HuH-7 (cell line): ENCODE measurements around the gene DBF4B.
A peak's percentile ranks its signal among the peaks of the same experiment; 100 is the strongest.

Source experiments
- DNase-seq: peaks from one replicate; pipeline ENCODE4 v3.0.0; 2011; ENCODE audit warnings: low spot score

Gene DBF4B

DNA sequence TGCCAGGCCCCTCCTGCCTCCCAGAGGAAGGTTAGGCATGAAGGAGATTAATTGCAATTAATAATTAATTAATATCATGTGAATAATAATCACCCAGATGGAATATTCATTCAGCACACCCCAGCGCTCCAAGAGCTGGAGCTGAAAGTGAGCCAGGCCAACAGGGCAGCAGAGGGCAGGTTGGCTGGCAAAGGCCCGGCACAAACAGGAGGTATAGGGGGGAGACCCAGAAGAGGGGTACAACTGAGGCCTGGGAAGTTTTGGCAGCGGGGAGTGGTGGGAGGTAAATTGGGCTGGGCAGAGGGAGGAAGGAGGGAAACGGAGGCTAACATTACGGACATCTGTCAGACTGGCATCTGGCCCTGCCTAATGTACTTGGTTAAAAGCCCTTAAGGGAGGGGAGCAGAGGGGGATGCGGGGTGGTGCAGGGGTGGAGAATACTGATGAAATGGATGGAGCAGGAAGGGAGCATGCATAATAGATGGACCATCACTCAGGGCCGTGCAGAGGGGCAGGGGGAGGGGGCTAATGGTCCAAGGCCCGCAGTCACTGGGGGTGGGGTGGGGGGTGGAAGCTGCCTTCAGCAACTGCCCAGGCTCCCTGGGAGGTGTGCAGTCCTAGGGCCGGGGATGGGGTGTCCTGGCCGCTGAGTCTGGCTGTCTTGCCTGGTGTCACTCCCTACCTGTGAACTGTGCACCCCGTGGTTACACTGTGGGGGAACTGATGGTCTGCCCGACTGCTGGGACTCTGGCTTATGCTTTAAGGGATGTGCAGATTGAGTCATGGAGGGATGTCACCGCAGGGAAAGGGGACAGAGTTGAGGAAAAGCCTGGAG, 52.2 kb downstream of the DBF4B start:
- DNase-seq, result no peak

DNA sequence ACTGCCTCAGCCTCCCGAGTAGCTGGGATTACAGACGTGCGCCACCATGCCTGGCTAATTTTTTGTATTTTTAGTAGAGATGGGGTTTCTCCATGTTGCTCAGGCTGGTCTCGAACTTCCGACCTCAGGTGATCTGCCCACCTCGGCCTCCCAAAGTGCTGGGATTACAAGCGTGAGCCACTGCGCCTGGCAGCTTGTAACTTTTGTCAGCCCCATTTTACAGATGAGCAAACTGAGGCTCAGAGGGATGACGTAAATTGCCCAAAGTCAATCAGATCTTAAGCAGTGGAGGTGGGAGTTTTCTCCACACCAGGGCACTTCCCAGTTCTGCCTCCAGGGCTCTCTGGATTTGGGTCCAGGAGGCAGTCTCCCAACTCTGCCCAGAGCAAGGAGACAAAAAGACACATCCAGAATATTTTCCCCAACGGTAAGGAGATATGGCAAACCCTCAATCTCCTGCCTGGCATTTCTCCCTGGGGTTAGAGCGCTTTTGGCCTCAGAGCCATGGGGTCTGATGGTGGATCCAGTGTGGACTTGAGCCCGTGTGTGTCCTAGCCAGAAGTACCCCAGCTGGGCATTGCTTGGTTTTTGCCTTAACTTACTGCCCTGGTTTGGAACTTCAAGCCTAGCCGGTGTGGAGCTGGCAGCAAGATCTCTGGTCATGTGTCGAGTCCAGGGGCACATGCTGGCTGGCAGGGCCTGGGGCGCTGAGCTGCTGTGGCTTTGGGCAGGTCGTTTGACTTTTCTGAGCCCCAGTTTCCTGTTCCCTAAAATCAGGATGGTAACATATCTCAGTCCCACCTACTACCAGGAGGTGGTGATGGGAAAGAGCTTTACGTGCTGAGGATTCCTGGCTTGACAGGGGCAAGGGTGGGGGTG, 53.7 kb downstream of the DBF4B start:
- no peak for DNase-seq

DNA sequence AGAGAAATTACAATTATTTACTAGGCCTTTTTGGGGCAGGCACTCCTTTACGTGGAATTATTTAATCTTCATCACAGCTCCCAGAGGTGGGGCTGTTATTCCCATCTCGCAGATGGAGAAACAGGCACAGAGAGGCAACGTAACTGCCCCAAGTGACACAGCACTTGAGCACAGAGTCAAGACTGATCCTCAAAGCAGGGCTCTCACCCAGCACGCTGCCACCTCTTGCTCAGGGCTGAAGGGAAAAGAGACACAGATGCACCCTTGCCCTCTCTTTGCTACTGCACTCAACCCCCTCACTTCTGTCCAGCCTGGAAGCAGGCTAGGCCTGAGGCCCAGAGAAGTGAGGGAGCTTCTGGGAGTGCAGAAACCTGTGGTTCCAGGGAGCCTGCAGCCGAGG, 54.7 kb downstream of the DBF4B start:
- DNase-seq, result no peak

DNA sequence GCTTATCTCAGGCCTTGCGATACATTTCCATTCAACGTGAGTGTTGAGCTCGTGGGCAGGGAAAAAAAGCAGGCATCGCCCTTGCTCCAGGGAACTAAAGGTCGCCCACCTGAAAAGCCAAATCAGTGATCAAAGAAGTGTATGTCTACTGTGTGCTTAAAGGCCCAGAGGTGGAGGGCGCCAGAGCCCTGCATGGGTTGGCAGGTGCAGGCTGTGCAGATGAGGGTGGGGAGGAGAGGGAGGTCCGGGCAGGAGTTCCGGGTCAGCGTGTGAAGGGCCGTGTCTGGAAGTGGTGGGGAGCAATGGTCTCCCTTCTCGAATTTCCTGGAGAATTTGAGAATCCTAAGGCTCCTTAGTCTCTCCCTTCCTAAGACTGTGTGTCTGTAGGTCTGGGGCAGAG, 57.5 kb downstream of the DBF4B start:
- no peak for DNase-seq

DNA sequence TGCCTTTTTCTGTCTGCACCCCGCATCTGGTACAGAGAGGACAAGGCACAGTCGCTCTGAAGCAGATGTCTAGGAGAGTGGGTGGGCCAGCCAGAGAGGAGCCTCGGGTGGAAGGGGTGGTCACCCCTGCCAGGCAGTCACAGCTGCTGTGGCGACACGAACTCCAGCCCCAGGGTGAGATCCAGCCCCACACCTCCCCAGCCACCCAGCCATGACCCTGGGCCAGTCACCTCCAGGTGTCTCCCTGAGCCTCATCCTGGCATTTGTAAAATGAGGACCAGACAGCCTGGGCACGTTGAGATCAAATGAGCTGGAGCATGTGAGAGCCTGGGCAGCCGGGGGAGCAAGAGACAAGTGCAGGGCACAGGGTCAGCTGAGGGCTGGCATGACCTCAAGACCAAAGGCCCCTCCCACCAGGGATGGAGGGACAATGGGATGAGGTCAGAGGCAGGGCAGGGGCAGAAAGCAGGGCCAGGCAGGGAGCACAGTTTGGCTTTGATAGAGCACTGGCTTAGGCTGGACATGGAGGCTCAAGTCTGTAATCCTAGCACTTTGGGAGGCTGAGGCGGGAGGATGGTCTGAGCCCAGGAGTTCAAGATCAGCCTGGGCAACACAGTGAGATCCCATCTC, 58.1 kb downstream of the DBF4B start:
- no peak for DNase-seq

DNA sequence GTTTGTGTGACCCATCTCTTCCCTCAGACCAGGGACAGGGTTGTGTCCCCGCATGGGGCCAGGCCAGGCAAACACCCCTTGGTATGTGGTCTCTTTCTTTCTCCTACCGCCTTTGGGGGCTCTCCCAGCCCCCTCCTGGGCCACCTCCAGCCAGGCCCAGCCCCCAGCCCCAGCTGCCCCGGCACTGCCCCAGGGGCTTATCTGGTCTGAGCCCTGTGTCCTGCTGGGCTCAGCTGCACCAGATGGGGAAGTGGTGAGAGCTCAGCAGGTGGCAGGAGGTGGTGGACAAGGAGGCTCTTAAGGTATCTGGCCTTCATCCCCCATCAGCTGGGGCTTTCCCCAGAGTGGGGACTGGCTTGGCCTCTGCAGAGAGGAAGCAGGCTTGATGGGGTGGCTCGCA, 59.0 kb downstream of the DBF4B start:
- no peak for DNase-seq

DNA sequence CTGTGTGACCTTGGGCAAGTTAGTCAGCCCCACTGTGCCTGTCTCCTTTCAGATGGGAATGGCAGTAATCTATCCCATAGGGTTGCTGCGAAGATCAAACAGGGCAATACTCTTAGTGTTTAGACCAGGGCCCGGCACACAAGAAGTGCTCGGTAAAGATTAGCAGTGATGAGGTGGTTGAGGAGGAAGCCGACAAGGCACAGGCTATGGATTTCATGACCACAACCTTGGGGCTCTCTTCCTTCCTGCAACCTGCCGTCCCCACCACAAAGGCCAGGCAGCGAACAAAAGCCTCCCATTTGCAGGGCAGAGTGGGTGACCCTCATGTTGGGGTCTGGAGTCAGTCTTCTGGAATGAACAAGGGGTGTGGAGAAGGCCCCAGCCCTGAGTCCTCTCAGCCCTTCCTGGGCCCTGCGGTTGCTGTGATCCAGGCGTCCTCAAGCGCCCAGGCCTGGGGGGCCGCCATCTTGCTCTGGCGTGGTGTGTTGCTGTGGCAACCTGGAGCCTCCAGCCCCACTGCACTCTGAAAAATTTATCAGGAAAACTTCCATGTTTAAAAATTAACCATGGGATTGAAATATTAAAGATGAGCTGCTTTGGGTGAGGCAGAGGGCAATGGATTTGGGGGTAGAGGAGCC, 60.2 kb downstream of the DBF4B start:
- no peak for DNase-seq

DNA sequence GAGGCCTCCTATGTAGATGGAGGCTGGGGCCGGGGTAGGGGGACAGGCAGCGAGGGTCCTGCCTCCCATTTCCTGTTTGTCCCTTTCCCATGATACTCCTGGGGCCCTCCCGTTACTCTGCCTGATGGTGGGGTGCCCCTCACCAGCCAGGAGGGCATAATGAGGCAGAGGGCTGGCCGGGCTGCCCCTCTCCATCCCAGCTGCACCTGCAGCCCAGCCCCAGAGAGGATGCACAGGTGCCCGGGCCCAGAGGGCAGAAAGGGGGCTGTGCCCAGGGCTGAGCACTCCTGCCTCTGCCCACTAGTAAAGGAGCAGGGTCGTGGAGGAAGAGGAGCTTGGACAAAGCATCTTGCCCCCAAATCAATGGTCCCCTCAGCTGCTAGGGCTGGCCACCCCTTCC, 60.8 kb downstream of the DBF4B start:
- DNase-seq, result no peak

DNA sequence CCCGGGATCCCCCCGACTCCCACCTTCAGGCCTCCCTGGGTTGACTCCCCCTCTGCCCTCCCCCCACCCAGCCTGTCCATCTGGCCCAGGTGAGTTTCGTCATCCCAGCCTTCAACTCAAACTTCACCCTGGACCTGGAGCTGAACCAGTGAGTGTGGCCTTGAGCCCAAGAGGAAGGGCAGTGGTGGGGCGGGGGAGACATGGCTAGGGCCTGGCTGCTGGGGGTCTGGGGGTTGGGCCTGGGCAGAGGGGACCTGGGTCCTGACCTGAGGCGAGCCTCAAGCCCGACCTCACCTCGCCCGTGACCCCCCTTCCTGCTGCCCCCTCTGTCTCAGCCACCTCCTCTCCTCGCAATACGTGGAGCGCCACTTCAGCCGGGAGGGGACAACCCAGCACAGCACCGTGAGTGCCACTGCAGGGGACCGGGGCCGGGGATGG, 61.2 kb downstream of the DBF4B start:
- no peak for DNase-seq

DNA sequence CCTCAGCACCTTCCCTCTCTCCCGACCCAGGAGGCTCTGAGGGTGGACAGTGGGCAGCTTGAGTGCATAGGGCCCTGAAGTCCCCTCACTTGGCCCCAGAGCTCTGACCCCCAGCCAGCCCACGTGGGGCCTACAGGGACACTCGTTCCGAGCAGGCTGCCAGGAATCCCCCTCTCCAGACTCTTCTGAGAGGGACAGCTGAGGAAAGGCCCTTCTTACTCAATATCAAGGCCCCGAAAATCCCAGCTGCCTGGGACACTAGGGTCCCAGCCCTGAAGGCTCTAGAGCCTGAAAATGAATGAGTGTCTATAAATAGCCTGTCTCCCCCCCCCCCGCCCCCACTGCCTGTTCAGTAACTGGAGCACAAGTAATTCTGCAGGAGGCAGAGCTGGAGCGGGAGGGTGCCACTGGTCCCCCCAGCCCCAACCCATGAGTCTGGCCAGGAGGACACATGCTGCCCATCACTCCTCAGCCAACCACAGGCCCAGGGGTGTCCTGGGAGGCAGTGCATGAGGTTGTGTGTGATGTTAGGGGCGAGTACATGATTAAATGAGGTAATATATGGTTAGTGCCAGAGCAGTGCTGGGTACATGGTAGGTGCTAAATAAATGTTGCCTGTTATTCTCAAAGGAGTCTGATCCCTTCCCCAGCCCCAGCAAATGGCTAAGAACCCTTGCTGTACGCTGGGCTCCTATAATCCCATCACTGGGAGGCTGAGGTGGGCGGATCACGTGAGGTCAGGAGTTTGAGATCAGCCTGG, 61.9 kb downstream of the DBF4B start:
- DNase-seq, result no peak

DNA sequence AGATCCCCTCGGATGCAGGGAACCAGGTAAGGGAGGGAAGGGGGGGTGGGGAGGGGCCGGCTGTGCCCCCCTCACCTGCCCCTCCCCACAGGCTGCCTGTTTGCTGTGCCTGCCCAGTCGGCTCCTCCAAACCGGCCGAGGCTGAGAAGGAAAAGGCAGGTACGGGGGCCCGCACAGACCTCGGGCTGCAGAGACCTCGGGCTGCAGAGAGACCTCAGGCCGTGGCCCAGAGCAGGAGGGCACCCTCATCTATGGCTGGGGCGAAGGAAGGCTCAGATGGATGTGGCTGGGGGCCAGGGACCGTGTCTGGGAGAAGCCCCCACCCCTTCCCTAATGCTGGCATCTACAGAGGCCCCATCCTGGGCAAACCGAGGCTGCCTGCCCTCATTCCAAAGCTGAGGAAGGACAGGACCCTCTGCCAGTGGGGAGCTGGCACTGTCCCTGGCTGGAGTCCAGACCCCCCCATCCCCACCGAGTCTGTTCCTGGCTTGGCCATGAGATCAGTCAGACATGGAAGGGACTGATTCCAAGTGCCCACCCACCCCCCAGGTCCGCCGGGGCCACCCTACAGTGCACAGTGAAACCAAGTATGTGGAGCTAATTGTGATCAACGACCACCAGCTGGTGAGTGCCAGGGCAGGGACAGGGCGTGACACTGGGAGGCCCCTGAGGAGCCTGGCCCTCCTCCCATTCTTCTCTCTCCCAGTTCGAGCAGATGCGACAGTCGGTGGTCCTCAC, 64.0 kb downstream of the DBF4B start:
- DNase-seq, result no peak

DNA sequence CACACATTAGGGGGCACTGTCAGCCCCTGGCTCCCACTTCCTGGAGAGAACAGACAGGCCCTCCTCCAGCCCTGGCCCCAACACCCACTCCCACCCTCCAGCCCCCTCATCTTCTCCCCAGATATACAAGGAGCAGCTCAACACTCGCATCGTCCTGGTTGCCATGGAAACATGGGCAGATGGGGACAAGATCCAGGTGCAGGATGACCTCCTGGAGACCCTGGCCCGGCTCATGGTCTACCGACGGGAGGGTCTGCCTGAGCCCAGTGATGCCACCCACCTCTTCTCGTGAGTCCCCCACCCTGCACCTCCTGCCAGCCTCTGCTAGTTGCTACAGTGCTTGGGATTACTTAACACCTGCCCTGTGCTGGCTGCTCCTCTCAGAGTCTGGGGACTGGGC, 64.7 kb downstream of the DBF4B start:
- no peak for DNase-seq

DNA sequence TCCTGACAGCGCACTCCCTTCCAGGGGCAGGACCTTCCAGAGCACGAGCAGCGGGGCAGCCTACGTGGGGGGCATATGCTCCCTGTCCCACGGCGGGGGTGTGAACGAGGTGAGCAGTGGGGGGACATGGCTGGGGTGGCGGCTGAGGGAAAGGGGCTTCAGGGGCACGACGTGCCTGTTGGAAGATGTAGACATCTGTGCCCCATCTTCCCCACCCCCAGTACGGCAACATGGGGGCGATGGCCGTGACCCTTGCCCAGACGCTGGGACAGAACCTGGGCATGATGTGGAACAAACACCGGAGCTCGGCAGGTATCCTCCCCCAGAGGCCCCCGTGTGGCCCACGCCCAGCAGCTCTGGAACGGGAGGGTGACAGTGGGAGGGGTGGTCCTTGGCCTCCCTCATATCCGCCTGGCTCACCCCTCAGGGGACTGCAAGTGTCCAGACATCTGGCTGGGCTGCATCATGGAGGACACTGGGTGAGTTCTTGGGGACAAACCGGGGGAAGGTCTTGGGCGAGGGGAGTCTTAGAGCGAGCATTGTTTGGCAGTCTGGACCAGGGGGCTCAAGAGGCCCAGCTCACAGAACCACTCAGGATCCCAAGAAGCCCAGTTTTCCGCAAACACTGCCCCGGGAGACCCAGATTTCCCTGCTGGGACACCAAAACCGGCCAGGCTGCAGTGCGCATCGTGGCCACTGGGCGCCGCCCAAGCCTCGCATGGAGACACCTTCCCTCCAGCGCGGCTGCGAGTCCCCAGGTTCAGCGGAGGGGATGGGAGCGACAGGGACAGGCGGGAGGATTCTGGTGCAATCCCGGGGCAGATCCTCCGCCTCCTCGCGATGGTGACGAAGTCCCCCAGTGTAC, 66.0 kb downstream of the DBF4B start:
- DNase-seq, result peak; percentile 99

DNA sequence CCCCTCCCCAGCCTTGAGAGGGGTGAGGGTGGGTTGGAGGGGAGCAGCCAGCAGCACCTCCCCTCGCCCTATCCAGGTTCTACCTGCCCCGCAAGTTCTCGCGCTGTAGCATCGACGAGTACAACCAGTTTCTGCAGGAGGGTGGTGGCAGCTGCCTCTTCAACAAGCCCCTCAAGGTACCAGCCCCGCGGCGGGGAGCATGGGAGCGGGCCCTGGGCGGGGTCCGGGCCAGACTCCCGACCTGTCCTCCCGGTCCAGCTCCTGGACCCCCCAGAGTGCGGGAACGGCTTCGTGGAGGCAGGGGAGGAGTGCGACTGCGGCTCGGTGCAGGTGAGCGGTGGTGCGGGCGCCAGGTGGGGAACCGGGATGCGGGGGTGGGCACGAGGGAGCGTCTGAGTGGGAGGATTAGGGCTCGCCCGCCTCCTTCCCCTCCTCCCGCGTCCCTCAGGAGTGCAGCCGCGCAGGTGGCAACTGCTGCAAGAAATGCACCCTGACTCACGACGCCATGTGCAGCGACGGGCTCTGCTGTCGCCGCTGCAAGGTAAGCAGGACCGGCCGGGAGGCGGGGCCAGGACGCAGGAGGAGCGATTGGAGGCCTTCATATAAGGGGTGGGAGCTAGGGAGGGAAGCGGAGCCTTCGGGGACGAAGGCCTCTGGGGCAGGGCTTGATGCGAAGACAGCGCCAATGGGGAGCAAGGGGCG, 66.8 kb downstream of the DBF4B start:
- DNase-seq, result peak; percentile 100

DNA sequence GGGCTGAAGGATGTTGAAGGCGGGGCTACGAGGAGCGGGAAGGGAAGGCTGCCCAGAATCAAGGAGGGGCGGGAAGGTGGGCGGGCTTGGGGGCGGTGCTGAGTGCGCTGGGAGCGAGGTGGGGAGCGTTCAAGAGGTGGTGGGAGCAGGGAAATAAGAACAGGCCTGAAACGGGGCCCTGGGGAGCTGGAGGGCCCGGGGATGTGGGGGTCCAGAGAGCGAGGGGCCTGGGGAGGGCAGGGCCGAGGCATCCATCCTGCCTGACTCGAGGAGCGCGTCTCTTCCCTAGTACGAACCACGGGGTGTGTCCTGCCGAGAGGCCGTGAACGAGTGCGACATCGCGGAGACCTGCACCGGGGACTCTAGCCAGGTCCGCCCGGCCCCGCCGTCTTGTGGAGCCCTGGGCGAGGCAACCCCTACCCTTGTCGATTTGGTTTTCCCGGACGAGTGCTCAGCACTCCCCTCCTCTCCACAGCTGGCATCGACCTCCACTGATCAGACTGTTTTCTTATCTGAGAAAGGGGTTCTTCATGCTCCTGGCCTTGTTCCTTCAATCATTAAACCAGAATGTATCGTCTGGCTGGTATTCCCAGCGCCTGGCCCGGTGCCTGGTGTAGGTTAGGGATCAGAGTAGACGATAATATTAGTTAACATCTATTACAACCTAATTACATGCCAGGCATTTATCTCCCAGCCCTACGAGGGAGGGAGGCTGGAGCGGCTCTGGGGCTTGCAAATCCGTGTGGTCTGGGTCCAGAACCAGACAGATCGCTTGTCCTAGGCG, 67.6 kb downstream of the DBF4B start:
- DNase-seq, result peak; percentile 80

DNA sequence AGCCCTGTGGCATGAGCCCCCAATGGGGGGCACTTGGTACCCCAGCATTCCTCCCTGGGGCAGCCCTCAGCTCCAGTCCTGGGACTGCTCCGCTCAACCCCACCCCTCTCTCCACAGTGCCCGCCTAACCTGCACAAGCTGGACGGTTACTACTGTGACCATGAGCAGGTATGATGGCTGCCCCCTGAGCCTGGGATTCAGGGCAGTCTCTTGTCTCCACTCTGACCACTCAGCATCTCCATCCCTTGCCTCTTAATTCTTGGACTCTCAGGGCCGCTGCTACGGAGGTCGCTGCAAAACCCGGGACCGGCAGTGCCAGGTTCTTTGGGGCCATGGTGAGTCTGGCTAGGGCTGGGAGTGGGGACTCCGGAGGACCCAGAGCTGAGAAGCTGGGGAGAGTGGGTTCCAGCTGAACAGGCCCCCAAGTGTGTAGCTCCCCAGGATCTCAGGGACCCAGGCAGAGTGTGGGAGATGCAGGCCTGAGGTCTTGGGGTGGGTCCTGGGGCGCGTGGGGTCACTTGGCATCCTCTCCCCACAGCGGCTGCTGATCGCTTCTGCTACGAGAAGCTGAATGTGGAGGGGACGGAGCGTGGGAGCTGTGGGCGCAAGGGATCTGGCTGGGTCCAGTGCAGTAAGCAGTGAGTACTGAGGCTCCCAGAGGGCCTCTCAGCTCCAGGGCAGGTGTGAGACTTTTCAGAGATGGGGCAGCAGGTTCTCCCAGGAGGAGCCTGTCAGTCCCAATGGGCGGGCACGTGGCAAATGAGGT, 68.3 kb downstream of the DBF4B start:
- no peak for DNase-seq
